ENCODE results near the gene IL21R. TPM values are rescaled to one million over a fixed set of nuclear protein-coding genes. Genes with fewer than 3 reads are reported as not detected.
"Not testable (repeated sequence)": the region's sequence is repeated elsewhere in the genome, so short reads cannot be mapped to it uniquely, and the experiment has no call there.

The IL21R gene
- total RNA-seq, 4 donors from 2014 or later: 0.23 to 0.40 (median 0.25) TPM; not detected in 1

DNA sequence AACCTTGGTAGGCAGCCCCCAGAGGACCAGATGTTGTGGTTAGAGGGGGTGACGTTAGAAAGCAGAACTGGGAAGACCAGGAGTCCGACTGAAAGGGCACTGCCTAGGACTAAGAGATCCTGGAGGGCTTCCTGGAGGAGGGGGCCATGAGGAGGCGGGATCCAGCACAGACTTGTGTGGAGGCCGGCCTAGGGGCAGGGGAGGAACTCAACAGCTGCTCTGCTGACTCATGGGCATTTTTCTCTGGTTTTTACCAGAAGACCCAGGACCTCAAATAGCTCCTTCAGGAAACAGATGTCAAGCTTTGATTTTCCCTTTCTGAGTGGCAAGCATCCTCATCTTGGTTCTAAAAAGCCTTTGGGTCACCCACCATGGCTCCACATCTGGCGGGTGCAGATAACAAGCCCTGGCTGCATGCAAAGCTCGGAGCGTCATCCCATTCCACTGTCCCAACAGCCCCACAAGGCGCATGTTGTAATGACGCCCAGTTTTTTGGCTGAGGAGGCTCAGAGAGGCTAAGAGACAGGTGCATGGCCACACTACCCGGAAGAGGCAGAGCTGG is 29.0 kb downstream of the IL21R start:
- WGBS, 2 donors (ENCODE audit: low coverage in 1 of 2): 46 to 47% methylated on average over 2 to 4 of the region's 10 CpGs
- Histone ChIP-seq H3K4me1 (no peaks in the 10 kb centered on the region), H3K27me3 (peaks cover 68% of the 10 kb centered on the region), H3K4me3 (no peak overlapping the region), H3K36me3 (no peaks in the 10 kb centered on the region), H3K27ac (no peak overlapping the region), H3K9me3 (no peaks in the 10 kb centered on the region)
- no peak for TF ChIP-seq POLR2AphosphoS5 (IDR thresholded peaks at IDR 0.05)
- TF ChIP-seq, protein P1, sequence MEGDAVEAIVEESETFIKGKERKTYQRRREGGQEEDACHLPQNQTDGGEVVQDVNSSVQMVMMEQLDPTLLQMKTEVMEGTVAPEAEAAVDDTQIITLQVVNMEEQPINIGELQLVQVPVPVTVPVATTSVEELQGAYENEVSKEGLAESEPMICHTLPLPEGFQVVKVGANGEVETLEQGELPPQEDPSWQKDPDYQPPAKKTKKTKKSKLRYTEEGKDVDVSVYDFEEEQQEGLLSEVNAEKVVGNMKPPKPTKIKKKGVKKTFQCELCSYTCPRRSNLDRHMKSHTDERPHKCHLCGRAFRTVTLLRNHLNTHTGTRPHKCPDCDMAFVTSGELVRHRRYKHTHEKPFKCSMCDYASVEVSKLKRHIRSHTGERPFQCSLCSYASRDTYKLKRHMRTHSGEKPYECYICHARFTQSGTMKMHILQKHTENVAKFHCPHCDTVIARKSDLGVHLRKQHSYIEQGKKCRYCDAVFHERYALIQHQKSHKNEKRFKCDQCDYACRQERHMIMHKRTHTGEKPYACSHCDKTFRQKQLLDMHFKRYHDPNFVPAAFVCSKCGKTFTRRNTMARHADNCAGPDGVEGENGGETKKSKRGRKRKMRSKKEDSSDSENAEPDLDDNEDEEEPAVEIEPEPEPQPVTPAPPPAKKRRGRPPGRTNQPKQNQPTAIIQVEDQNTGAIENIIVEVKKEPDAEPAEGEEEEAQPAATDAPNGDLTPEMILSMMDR (IDR thresholded peaks at IDR 0.05): no peak
- TF ChIP-seq EP300 (IDR thresholded peaks at IDR 0.05): no peak
- no peak for TF ChIP-seq POLR2A (IDR thresholded peaks at IDR 0.05)
- ATAC-seq: no peak

GRCh38 chr16:27431773-27432532 is 30.0 kb downstream of the IL21R start:
- H3K36me3 ChIP-seq: no peaks in the 10 kb centered on the region
- H3K27ac ChIP-seq: no peak overlapping the region
- H3K9me3 ChIP-seq: no peaks in the 10 kb centered on the region
- WGBS, 2 donors (ENCODE audit: low coverage in 1 of 2): 60 to 88% methylated on average over 1 to 3 of the region's 15 CpGs
- TF ChIP-seq EP300 (IDR thresholded peaks at IDR 0.05) (no peak), POLR2AphosphoS5 (IDR thresholded peaks at IDR 0.05) (no peak), POLR2A (IDR thresholded peaks at IDR 0.05) (no peak)
- TF ChIP-seq, protein P1 (IDR thresholded peaks at IDR 0.05): no peak
- H3K27me3 ChIP-seq: peaks cover 65% of the 10 kb centered on the region
- ATAC-seq: no peak
- H3K4me3 ChIP-seq: no peak overlapping the region
- H3K4me1 ChIP-seq: no peaks in the 10 kb centered on the region

GRCh38 chr16:27432558-27432957 is 30.6 kb downstream of the IL21R start:
- no peaks in the 10 kb centered on the region for H3K9me3 ChIP-seq
- no peak for ATAC-seq
- no peak overlapping the region for H3K4me3 ChIP-seq
- no peaks in the 10 kb centered on the region for H3K36me3 ChIP-seq
- H3K27me3 ChIP-seq: peaks cover 62% of the 10 kb centered on the region
- H3K27ac ChIP-seq: no peak overlapping the region
- WGBS, 2 donors (ENCODE audit: low coverage in 1 of 2): 7% methylated on average over 2 of the region's 6 CpGs; no CpG with 5 or more reads in 1 of the 2 donors
- no peaks in the 10 kb centered on the region for H3K4me1 ChIP-seq
- no peak for TF ChIP-seq EP300 (IDR thresholded peaks at IDR 0.05)
- TF ChIP-seq POLR2AphosphoS5 (IDR thresholded peaks at IDR 0.05): no peak
- TF ChIP-seq POLR2A (IDR thresholded peaks at IDR 0.05): no peak
- TF ChIP-seq, protein P1 (IDR thresholded peaks at IDR 0.05): no peak

DNA sequence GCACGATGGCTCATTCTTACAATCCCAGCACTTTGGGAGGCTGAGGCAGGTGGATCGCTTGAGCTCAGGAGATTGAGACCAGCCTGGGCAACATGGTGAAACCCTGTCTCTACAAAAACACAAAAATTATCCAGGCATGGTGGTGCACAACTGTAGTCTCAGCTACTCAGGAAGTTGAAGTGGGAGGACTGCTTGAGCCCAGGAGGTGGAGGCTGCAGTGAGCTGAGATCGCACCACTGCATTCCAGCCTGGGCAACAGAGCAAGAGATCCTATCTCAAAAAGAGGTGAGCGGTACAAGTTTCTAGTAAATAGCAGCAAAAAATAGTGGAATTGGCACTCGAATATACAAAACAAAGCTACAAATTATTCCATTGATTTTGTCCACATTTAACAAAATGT is 31.2 kb downstream of the IL21R start:
- not testable (repeated sequence) for H3K27ac ChIP-seq, H3K4me3 ChIP-seq, H3K9me3 ChIP-seq, ATAC-seq, H3K36me3 ChIP-seq, H3K4me1 ChIP-seq
- H3K27me3 ChIP-seq: peaks cover 62% of the 10 kb centered on the region
- 67 to 88% methylated on average over 3 to 5 of the region's 5 CpGs for WGBS, 2 donors (ENCODE audit: low coverage in 1 of 2)

DNA sequence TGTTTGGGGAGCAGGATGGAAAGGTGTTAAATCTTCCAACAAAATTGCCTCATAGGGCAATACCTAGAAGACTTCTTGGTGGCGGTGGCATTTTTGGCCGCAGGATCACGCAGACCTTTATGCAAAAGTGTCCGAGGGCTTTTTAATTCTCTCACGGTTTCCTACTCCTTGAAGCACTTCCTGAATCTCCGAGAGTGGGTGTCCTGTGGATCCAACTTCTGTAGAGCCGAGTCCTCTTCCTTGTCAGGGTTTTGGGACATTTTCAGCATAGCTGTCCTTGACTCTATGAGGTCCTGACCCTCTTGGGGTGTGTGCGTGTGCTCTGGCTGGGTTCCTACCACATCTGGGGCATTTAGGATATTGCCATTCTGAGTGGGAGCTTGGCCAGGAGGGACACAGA is 31.7 kb downstream of the IL21R start:
- H3K27me3 ChIP-seq: peaks cover 61% of the 10 kb centered on the region
- no peak overlapping the region for H3K4me3 ChIP-seq
- H3K9me3 ChIP-seq: no peaks in the 10 kb centered on the region
- 75 to 83% methylated on average over 5 to 8 of the region's 8 CpGs for WGBS, 2 donors (ENCODE audit: low coverage in 1 of 2)
- TF ChIP-seq EP300 (IDR thresholded peaks at IDR 0.05) (no peak), POLR2AphosphoS5 (IDR thresholded peaks at IDR 0.05) (no peak), POLR2A (IDR thresholded peaks at IDR 0.05) (no peak)
- TF ChIP-seq, protein P1 (IDR thresholded peaks at IDR 0.05): no peak
- no peak overlapping the region for H3K27ac ChIP-seq
- H3K36me3 ChIP-seq: no peaks in the 10 kb centered on the region
- ATAC-seq: no peak
- no peaks in the 10 kb centered on the region for H3K4me1 ChIP-seq
